Activated CD4-positive, CD25-positive, alpha-beta regulatory T cell treated with anti-CD3 and anti-CD28 coated beads, Interleukin-2, amount 50 U/mL, for 24 hours (primary cell): ENCODE results near the gene TSPAN1.

ENCODE experiments used
- ATAC-seq, 2 donors: fragments of 150-1000 bp; cut with Tn5 transposase; one replicate each; pipeline ENCODE4 v1.10.0; 2021; ENCODE audit warnings: mild to moderate bottlenecking in 1 of 2, moderate library complexity in 1 of 2

TSPAN1 gene

DNA sequence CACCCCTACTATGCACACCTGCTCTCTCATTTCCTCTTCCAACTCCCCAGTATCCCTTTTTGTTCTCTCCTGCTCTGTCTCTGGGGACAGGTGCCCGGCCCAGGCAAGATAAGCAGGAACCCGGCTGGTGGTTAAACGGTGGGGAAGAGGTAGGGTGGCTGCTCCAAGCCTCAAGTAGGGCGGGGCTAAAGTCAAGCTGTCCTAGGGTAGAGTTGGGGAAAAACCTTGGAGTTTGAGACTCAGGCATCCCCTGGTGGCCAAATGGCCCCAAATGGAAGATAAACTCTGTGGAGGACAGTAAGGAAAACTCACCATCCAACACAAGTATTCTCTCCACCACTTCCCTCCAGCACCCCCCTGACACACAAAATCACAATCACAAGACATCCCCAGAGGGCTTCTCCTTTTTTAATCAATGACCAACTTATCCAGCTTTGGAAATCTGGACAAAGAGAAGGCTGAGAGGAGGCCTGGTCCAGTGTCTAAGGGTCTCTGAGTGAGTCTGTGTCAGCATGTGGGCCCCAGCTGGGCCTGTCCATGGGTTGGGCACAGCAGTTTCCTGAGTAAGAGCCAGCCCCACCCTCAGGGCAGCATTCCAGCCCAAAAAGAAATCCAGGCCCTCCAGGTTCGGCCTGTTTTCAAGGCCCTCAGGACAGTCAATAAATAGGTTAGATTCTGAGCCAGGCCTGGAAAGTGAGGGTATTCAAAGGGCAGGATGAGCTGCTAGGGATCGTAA, 13.6 kb downstream of the TSPAN1 start:
- no peak for ATAC-seq

- no peak for ATAC-seq
These were observed 15.7 kb downstream of the TSPAN1 start for GRCh38 chr1:46190539-46190938.

DNA sequence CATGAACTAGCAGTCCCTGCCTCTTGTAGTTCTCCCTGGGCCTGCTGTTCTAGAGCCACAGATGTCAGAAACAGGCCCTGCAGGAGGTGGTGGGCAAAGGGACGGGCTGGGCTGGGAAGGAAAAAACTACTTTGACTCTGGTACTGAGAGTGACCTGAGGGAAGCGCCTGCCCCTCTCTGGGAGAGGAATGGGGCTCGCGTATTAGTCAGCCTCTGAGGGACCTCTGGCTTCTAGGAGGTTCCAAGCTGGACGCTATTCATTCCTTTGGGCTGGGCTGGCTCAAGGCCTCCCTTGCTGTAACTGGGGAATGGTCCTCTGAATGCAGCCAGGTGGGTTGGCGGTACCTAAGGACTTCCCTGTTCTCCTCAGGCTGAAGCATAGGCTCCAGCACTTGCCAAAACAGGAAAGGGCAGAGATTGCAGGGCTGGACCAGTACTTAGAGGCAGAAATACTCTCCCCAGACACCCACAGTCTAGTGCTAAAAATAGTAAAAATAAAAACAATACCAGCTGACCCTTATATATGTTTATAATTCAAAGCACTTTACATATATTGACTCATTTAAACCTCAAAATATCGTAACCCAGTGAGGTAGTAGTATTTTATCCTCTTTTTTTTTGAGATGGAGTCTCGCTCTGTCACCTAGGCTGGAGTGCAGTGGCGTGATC, 16.3 kb downstream of the TSPAN1 start:
- no peak for ATAC-seq

DNA sequence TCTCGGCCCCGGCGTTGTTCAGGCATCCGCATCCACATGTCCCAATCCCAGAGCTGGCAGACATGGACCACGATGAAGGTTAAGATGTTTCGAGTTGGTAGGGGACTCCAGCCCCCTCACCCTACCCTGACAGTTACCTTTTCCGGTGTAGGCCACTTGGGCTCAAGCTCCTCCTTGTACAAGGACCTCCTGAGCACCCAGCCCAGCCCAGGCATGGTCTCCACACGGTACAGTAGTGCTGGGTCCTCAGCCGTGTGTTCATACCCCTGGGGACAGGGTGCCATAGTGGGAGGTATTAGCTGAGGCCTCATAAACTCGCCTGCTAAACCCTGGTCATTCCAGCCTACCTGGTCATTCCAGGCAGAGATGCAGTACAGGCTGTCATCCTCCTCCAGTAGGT, 17.3 kb downstream of the TSPAN1 start:
- no peak for ATAC-seq

- no peak for ATAC-seq
These were observed 18.4 kb downstream of the TSPAN1 start for GRCh38 chr1:46193285-46193684.

GRCh38 chr1:46193984-46194570, 19.2 kb downstream of the TSPAN1 start:
- no peak for ATAC-seq

DNA sequence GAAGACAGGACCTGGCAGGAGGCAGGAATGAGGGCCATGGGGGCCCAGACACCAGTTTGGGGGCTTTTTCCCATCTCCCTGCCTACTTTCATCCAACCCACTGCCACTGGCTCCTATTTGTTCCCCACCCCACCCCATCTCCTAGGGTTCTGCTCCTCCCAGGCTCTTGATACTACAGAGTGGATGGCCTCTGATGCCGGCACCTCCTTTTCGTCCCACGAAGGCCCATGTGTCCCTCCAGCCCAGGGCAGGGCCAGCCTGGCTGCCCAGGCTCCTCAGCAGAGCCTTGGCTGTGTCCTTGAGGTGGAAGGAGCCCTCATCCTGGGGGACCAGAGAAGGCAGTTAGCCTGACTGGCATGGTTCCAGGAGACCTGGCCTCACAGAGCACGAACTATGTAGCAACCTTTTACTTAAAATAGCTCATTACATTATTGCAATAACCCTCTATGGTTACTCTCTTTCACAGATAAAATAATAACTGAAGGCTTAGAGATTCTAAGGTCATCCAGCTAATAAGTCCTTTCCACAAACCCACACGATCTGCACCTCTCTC, 19.8 kb downstream of the TSPAN1 start:
- ATAC-seq, result no peak

DNA sequence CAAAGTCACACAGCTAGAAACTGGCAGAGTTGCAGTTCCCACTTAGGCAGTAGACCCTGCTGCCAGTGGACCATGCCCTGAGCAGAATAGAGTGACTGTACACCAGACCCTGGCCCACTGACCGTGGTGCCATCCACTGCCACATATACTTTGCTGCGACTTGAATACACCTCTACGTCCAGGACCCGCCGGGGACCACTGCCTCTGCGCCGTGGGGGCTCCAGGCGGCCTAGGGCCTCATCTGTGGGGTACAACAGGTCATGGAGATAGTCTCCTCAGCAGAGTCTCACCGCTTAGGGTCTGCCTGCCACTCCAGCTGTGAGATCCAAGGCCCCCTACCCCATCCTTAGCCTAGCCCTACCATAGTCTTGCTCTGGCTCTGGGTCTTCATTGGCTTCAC, 21.7 kb downstream of the TSPAN1 start:
- no peak for ATAC-seq

DNA sequence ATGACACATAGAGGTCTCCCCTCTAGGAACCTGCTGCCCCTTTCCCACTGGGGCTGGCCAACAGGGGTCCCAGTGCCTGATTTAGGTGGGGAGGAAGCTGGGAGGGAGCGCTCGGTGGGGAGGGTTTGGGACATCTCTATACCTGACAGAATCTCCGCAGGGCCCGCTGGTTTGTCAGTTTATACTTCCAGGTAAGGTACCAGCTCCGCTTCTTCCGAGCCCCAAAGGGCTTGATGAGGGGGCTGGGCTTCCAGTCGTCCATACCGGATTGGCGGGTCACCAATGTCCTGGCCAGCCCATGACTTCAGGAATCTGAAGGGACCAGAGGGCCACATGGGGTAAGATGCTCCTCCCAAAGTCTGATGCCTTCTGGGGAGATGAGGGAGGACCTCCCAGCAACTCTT, 22.7 kb downstream of the TSPAN1 start:
- no peak for ATAC-seq

DNA sequence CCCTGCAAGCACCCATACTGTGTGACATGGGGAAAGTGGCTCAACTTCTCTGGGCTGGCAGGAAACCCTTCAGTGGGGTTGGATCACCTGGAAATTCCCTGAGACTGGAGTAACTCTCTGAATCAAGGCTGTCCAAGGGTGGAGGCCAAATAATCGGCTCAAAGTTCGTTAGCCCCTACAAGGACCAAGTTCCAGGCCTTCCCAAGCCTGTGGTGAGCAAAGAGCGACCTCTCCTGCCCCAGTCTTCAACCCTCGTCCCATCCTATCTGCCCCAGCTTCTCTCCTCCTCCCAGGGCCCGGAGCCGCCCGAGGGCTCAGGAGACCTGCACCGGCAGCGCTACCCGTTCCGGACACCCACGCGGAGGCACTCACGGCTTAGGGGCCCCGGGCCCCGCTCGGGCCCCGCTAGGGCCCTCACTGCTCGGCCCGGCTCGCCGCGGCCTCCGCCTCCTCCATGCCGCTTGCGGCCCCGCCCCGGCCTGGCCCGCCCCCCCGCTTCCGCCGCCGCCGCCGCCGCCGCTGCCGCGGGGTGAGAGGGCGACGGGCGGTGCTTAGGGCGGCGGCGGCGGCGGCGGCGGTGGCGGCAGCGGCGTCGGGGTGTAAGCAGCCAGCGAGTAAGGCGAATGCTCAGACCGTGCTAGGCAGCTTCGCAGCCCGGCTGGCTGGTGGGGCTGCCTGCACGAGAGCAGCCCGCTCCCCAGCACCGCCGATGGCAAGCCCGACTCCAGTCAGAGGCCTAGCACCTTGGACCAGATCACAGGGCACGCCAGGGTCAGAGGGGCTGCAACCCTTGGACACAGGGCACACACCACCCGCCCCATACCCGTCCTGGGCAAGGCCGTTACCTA, 23.3 kb downstream of the TSPAN1 start, which contains the start of gene POMGNT1:
Gene POMGNT1, minus strand, starts transcription at position 471 of the 848 bp plus-strand sequence. CDS start 613 bp downstream, outside the sequence.
- ATAC-seq, result peak; percentile 96 to 98

GRCh38 chr1:46199233-46199749, 24.4 kb downstream of the TSPAN1 start:
- ATAC-seq, result no peak

DNA sequence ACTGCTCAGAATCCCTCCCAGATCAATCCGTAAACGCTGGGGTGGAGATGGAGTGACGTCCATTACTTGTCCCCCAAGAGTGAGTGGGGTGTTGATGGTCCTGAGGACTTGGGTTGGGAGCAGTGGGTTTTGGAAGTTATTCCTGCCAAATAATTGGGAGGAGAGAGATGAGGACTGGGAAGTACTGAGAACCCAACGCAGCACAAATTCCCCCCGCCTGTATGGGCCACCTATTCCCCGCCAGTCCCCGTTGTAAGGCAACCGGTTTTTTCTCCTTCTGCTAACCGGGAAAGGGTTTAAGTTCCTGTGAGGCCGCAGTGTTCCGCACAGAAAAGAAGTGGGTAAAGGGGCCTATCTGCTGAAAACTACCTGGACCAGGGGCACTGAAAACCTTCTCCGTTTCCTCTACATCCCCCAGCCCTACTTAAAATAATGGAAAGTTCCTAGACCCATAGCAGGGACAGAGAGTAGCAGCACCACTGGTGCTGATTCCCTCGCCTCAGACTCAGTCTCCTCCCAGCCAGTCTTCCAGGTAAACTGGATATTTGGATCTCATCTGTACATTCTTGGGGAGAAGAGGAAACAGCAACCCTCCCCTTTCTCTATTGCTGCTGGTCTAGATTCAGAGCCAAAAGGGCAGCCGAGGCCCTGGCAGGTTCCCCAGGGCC, 29.0 kb downstream of the TSPAN1 start:
- ATAC-seq, result no peak

DNA sequence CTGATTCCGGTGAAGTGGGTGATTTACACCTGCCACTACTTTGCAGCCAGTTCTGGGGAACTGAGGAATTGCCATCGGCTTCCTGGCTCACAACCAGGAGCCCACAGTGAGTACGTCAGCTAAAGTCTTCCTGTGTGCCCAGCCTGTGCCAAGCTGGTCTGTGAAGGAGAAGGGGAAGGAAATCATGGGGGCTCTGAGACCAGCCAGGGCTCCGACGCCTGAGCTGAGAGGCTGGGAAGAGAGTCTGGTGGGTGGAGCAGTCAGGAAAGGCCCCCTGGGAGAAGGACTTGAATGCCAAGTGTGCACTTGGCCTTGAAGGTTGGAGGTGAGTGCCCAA, 29.5 kb downstream of the TSPAN1 start:
- ATAC-seq, result no peak

- ATAC-seq, result no peak
These were observed 30.3 kb downstream of the TSPAN1 start for GRCh38 chr1:46205141-46205540.

DNA sequence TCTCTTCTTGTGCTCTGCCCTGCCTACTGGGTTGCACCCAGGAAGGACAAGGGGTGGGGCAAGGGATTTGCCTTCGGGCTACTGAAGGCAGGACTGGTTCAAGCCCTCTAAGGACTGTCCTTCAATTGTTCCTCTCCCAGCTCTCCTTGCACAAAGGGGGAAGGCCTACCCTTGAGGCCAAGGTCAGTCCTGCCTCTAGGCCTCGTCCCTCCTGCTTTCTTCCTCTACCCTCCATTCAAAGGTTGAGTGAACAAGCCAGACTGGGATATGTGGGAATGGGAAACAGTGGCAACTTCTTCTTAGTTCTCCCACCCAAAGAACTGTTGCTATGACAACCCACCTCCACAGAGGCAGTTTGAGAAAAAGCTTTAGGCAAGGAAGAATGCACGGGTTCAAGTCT, 30.9 kb downstream of the TSPAN1 start:
- ATAC-seq, result no peak

DNA sequence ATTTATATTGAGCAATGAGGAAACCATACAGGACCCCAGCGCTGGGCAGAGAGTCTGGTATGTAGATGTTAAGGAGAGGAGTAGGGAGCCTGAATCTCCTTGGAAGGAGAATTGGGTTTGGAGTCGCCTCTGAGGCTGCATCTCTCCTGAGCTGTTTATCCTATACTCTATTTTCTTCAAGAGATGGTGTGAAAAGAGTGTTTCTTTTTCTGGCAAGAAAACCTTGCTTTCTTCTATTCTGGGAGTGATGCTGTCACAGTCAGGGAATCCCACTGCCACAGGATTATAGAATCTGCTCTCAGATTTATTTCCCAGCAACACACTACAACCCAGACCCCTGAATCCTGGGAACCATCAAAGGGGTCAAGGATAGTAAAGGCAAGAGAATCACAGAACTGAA, 31.5 kb downstream of the TSPAN1 start:
- no peak for ATAC-seq

- ATAC-seq, result no peak
These were observed 35.7 kb downstream of the TSPAN1 start for GRCh38 chr1:46210561-46210960.

DNA sequence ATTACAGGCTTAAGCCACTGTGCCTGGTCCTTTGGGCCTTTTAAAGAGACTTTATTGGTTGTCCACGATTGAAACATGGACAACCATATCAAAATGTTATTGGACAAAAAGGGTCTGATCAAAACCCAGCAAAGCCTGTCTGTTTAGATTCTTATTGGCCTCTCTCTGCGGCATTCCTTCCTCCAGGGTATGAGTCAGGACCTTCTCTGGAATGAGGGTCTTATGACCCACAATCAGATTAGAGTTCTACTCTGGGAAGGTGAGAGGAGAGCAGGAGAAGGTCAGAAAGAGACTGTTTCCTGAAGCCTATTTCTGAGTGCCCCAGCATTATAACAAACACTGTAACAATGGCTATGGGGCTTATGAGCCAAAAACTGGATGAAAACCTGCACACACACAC, 36.2 kb downstream of the TSPAN1 start:
- ATAC-seq, result no peak

GRCh38 chr1:46215504-46215903, 40.6 kb downstream of the TSPAN1 start:
- ATAC-seq, result no peak

- no peak for ATAC-seq
These were observed 43.6 kb downstream of the TSPAN1 start for GRCh38 chr1:46218443-46218842.

- ATAC-seq, result no peak
These were observed 44.9 kb downstream of the TSPAN1 start for GRCh38 chr1:46219551-46220520.
